BLaER1 (cell line): Measurements from ENCODE around the gene TNPO3.
A peak's percentile ranks its signal among the peaks of the same experiment; 100 is the strongest.

Experiments
- H3K27ac ChIP-seq: shearing (Covaris generic); formaldehyde crosslinking; 2 replicates; pipeline ENCODE4 v1.8.1; 2022
- H3K27me3 ChIP-seq: shearing (Covaris generic); formaldehyde crosslinking; 2 replicates; pipeline ENCODE4 v1.8.1; 2022
- H3K36me3 ChIP-seq: shearing (Covaris generic); formaldehyde crosslinking; 2 replicates; pipeline ENCODE4 v1.8.1; 2022
- H3K4me1 ChIP-seq: shearing (Covaris generic); formaldehyde crosslinking; 2 replicates; pipeline ENCODE4 v1.8.1; 2022
- H3K4me2 ChIP-seq: shearing (Covaris generic); formaldehyde crosslinking; 2 replicates; pipeline ENCODE4 v1.8.1; 2022
- H3K4me3 ChIP-seq: shearing (Covaris generic); formaldehyde crosslinking; 2 replicates; pipeline ENCODE4 v1.8.1; 2022
- H3K9ac ChIP-seq: shearing (Covaris generic); formaldehyde crosslinking; 2 replicates; pipeline ENCODE4 v1.8.1; 2022
- H3K9me3 ChIP-seq: shearing (Covaris generic); formaldehyde crosslinking; 2 replicates; pipeline ENCODE4 v1.8.1; 2022
- H4K20me1 ChIP-seq: shearing (Covaris generic); formaldehyde crosslinking; 2 replicates; pipeline ENCODE4 v1.8.1; 2022
- Cebpa-rat ChIP-seq: shearing (Covaris generic); IDR thresholded peaks from 2 replicates; pipeline ENCODE4 v1.8.1; 2022

The TNPO3 gene

DNA sequence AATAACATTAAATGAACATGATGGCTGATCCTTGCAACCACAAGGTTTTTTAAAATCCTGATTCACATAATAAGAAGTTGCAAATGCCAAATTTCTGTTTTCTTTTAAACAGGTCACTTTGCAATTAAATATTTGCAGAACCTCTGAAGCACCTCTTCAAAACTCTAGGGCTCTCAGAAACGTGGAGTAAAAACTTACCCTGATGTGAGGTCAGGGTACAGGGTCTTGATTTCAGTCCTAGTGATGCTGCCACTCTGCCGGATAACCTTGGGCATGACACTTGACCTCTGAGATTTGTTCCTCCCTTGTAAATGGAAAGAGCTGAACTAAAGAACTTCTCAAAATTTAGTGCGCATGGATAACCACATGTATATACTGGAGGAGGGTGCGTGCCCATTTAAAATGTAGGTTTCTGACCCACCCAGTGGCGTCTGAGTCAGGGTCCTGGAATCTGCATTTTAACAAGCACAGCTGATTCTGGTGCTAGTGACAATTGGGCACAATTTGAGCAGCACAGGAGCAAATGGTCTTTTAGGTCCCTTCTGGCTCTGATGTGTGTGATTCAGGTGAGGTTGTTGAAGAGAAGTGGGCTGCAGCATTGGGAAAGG is 35.5 kb upstream of the TNPO3 start:
- no peaks in the 10 kb centered on the region for H3K9me3 ChIP-seq
- no peak overlapping the region for H3K4me3 ChIP-seq
- no peak overlapping the region for H3K27ac ChIP-seq
- peaks cover 26% of the 10 kb centered on the region for H3K4me1 ChIP-seq
- no peak for TF ChIP-seq Cebpa-rat
- no peak overlapping the region for H3K9ac ChIP-seq
- no peaks in the 10 kb centered on the region for H3K27me3 ChIP-seq
- H4K20me1 ChIP-seq = no peaks in the 10 kb centered on the region
- H3K36me3 ChIP-seq = no peaks in the 10 kb centered on the region
- no peak overlapping the region for H3K4me2 ChIP-seq

DNA sequence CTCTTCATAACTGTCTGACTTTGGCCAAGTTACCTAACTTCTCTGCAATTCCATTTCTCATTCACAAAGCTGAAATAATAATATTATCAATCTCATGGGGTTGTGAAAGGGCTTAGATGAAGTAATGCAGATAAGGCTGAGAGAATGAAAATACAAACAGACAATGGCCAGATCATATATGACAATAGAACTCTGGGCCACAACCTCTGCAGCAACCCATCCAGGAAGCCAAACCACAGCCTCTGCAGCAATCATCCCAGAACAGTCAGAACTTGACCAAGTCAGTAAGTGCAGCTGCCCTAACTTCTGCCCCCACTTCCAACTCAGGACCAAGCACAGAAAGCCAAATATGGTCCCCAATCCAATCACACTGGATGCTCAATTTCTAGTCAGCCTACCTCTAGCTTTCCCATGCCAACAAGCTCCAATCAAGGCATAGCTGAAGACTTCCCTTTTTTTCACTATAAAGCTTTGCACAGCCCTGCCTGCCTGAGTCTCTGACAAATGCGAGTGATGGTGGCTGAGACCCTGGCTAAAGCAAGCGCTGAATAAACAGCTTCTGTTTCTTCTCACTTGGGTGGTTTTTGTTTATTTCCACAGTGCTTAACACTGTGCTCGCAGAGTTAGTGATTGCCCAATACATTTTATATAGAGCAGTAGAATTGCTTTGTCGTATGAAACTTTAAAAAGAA is 34.8 kb upstream of the TNPO3 start:
- Histone ChIP-seq H3K36me3 (no peaks in the 10 kb centered on the region), H3K27me3 (no peaks in the 10 kb centered on the region), H3K9me3 (no peaks in the 10 kb centered on the region), H3K9ac (no peak overlapping the region), H4K20me1 (no peaks in the 10 kb centered on the region), H3K4me2 (peak overlapping the region; percentile 25), H3K4me3 (no peak overlapping the region), H3K27ac (no peak overlapping the region), H3K4me1 (peaks cover 18% of the 10 kb centered on the region)
- TF ChIP-seq Cebpa-rat = no peak

- H3K27me3 ChIP-seq = no peaks in the 10 kb centered on the region
- no peaks in the 10 kb centered on the region for H3K36me3 ChIP-seq
- H3K27ac ChIP-seq = no peak overlapping the region
- no peak for TF ChIP-seq Cebpa-rat
- H3K4me3 ChIP-seq = no peak overlapping the region
- H3K4me2 ChIP-seq = no peak overlapping the region
- H3K4me1 ChIP-seq = peaks cover 8% of the 10 kb centered on the region
- H3K9ac ChIP-seq = no peak overlapping the region
- H3K9me3 ChIP-seq = no peaks in the 10 kb centered on the region
- H4K20me1 ChIP-seq = no peaks in the 10 kb centered on the region
These were observed 30.1 kb upstream of the TNPO3 start for GRCh38 chr7:129084801-129085551.

DNA sequence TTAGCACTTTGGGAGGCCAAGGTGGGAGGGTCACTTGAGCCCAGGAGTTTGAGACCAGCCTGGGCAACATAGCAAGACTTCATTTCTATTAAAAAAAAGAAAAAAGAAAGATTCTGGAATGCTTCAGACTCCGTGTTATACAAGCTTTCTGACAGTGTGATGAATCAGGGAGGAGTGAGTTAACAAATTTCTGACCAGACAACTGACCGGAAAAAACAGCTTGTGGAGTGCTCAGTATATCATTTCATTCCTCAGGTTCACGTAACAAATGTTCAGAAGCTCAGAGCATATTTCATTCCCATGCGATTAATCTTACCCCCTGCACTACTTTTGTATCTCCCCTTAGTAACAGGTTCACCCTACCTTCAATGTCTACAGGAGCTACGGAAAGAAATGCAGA is 28.6 kb upstream of the TNPO3 start:
- Histone ChIP-seq H3K4me1 (no peaks in the 10 kb centered on the region), H3K9me3 (no peaks in the 10 kb centered on the region), H3K27ac (no peak overlapping the region), H3K27me3 (no peaks in the 10 kb centered on the region), H4K20me1 (no peaks in the 10 kb centered on the region), H3K36me3 (no peaks in the 10 kb centered on the region), H3K4me3 (no peak overlapping the region), H3K4me2 (no peak overlapping the region), H3K9ac (no peak overlapping the region)
- no peak for TF ChIP-seq Cebpa-rat

DNA sequence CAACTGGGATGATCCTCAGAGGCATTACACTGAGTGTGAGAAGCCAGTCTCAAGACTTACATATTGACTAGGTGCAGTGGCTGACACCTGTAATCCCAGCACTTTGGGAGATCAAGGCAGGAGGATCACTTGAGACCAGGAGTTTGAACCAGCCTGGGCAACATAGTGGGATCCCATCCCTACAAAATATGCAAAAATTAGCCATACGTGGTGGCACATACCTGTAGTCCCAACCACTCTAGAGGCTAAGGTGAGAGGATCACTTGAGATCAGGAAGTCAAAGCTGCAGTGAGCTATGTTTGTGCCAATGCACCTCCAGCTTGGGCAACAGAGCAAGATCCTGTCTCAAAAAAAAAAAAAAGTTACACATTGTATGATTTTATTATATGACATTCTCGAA is 23.5 kb upstream of the TNPO3 start:
- Histone ChIP-seq H3K4me2 (no peak overlapping the region), H3K9me3 (peaks cover 8% of the 10 kb centered on the region), H3K9ac (no peak overlapping the region), H4K20me1 (no peaks in the 10 kb centered on the region), H3K36me3 (no peaks in the 10 kb centered on the region), H3K27me3 (no peaks in the 10 kb centered on the region), H3K4me1 (no peaks in the 10 kb centered on the region), H3K27ac (no peak overlapping the region), H3K4me3 (no peak overlapping the region)
- TF ChIP-seq Cebpa-rat = no peak

GRCh38 chr7:129076886-129077285 is 22.0 kb upstream of the TNPO3 start:
- H3K4me2 ChIP-seq = no peak overlapping the region
- H3K4me1 ChIP-seq = peaks cover 9% of the 10 kb centered on the region; the same call in 1 of the 2 replicates
- H3K9ac ChIP-seq = no peak overlapping the region
- no peaks in the 10 kb centered on the region for H4K20me1 ChIP-seq
- no peaks in the 10 kb centered on the region for H3K27me3 ChIP-seq
- no peaks in the 10 kb centered on the region for H3K36me3 ChIP-seq
- peaks cover 8% of the 10 kb centered on the region for H3K9me3 ChIP-seq
- TF ChIP-seq Cebpa-rat = no peak
- no peak overlapping the region for H3K27ac ChIP-seq
- no peak overlapping the region for H3K4me3 ChIP-seq

DNA sequence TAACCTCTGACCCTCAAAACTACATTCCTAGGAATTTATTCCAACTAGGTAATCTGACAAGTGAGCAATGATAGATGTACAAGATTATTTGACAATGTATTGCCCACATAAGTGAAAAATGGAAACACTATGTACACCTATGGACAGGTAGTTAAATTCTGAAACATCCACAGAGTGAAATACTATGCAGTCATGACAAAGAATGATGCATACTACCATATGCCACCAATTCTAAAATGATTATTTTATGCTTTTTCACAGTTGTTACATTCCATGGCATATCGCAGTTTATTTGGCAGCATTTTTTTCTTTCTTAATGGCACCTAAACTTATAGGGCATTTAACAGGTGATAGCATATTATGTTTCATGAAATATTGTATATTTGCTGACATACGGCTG is 20.1 kb upstream of the TNPO3 start:
- Histone ChIP-seq H3K4me2 (no peak overlapping the region), H3K36me3 (no peaks in the 10 kb centered on the region), H3K27ac (no peak overlapping the region), H3K4me1 (peaks cover 9% of the 10 kb centered on the region; the same call in 1 of the 2 replicates), H3K9me3 (peaks cover 8% of the 10 kb centered on the region), H4K20me1 (no peaks in the 10 kb centered on the region), H3K27me3 (no peaks in the 10 kb centered on the region), H3K9ac (no peak overlapping the region), H3K4me3 (no peak overlapping the region)
- TF ChIP-seq Cebpa-rat = no peak

DNA sequence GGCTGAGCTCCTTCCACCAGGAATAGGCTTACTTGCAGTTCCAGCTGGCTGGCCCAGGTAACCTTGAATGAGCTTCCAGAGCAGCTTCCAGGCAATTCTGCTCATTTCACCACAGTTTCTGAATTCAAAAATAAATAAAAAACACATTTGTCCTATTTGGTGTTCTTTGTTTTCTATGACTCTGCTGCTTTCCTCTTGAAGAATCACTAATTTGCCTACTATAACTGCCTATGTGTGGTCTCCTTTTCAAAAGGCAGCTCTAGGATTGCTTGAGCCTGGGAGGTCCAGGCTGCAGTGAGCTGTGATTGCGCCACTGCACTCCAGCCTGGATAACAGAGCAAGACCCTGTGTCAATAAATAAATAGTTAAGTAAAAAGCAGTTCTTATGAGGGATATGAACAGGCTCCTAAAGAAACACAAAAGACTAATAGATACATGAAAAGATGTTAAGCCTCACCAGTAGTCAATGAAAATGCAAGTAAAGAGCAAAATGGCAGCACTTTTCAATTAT is 19.5 kb upstream of the TNPO3 start:
- TF ChIP-seq Cebpa-rat = no peak
- Histone ChIP-seq H3K4me2 (no peak overlapping the region), H3K9me3 (peaks cover 8% of the 10 kb centered on the region), H3K36me3 (no peaks in the 10 kb centered on the region), H3K9ac (no peak overlapping the region), H3K27ac (no peak overlapping the region), H4K20me1 (no peaks in the 10 kb centered on the region), H3K4me1 (peaks cover 14% of the 10 kb centered on the region), H3K27me3 (no peaks in the 10 kb centered on the region), H3K4me3 (no peak overlapping the region)

DNA sequence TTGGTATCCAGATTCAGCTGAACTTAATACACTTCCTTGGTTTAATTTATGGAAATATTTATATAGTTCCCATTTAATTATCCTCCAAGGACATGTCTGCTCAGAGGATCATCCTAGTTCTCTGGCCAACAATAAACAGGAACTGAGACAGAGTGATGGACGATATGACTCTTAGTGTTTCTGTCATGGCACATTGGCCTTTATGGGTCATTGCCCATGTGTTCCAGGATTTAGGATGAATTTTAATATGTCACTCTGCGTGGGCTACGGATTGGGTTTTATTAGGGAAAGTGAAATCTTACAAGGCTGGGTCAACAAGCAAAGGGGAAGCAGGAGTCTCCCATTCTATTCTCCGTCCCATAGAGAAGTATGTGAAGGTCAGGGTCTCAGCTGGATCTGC is 18.8 kb upstream of the TNPO3 start:
- no peak overlapping the region for H3K4me2 ChIP-seq
- H3K27me3 ChIP-seq = no peaks in the 10 kb centered on the region
- TF ChIP-seq Cebpa-rat = no peak

GRCh38 chr7:129073204-129073603 is 18.3 kb upstream of the TNPO3 start:
- Histone ChIP-seq H4K20me1 (no peaks in the 10 kb centered on the region), H3K36me3 (no peaks in the 10 kb centered on the region), H3K9ac (no peak overlapping the region), H3K4me1 (peaks cover 26% of the 10 kb centered on the region), H3K27ac (no peak overlapping the region), H3K4me3 (no peak overlapping the region), H3K27me3 (no peaks in the 10 kb centered on the region), H3K9me3 (peaks cover 8% of the 10 kb centered on the region), H3K4me2 (no peak overlapping the region)
- TF ChIP-seq Cebpa-rat = no peak

More for the DNA sequence above, 18.8 kb upstream of the TNPO3 start:
- Histone ChIP-seq H3K9ac (no peak overlapping the region), H3K36me3 (no peaks in the 10 kb centered on the region), H3K4me1 (peaks cover 21% of the 10 kb centered on the region), H3K4me3 (no peak overlapping the region), H3K27ac (no peak overlapping the region), H3K9me3 (peaks cover 8% of the 10 kb centered on the region), H4K20me1 (no peaks in the 10 kb centered on the region)
